ENCODE measurements around the gene MMP11. TPM values are rescaled to one million over a fixed set of nuclear protein-coding genes. Genes with fewer than 3 reads are reported as not detected.
A peak's percentile ranks its signal among the peaks of the same experiment; 100 is the strongest.

The MMP11 gene
- total and polyA plus RNA-seq, 2 experiments from 2014 or later: 5.3 to 17.4 TPM

DNA sequence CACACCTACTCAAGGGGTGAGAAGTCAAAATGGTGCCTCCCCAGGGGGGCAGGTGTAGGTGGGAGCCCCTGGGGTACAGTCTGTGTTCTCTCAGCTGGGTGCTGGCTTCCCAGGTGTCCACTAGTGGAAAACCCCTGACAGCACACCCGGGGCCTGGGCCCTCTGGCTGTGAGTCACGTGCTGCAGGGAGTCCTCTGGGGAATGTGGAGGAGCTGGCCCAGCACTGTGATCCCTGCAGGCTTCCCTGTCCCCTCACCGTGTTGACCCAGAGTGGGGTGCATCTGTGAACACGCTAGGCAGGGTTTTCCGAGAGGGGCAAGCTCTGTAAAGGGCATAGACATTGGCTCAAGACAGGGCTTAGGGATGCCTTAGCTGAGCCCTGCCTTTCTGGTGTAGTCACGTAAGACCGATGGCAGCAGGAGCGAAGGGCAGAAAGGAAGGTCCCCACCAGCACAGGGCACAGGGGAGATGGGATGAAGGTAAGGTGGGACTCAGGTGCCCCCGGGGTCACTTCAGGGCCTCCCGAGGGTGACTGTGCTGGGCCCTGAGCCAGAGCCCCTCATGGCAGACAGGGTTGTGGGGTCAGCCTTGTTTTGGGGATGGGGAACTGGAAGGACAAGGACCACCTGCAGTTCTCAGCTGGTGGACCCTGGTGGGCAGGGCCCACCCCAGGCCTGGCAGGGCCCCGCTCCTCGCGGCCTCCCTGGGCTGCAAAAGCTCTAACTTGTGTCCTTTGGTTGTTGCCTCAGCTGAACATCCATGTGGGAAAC, 52.0 kb downstream of the MMP11 start (continued):
- TF ChIP-seq, protein P1, sequence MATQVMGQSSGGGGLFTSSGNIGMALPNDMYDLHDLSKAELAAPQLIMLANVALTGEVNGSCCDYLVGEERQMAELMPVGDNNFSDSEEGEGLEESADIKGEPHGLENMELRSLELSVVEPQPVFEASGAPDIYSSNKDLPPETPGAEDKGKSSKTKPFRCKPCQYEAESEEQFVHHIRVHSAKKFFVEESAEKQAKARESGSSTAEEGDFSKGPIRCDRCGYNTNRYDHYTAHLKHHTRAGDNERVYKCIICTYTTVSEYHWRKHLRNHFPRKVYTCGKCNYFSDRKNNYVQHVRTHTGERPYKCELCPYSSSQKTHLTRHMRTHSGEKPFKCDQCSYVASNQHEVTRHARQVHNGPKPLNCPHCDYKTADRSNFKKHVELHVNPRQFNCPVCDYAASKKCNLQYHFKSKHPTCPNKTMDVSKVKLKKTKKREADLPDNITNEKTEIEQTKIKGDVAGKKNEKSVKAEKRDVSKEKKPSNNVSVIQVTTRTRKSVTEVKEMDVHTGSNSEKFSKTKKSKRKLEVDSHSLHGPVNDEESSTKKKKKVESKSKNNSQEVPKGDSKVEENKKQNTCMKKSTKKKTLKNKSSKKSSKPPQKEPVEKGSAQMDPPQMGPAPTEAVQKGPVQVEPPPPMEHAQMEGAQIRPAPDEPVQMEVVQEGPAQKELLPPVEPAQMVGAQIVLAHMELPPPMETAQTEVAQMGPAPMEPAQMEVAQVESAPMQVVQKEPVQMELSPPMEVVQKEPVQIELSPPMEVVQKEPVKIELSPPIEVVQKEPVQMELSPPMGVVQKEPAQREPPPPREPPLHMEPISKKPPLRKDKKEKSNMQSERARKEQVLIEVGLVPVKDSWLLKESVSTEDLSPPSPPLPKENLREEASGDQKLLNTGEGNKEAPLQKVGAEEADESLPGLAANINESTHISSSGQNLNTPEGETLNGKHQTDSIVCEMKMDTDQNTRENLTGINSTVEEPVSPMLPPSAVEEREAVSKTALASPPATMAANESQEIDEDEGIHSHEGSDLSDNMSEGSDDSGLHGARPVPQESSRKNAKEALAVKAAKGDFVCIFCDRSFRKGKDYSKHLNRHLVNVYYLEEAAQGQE (IDR thresholded peaks at IDR 0.05; ENCODE audit: unreplicated experiment): no peak
- TF ChIP-seq EZH2 (IDR thresholded peaks at IDR 0.05; ENCODE audit: low read depth, unreplicated experiment) (no peak), ZNF331 (CRISPR knock-in tag; IDR thresholded peaks at IDR 0.05; ENCODE audit: low read depth) (no peak)

DNA sequence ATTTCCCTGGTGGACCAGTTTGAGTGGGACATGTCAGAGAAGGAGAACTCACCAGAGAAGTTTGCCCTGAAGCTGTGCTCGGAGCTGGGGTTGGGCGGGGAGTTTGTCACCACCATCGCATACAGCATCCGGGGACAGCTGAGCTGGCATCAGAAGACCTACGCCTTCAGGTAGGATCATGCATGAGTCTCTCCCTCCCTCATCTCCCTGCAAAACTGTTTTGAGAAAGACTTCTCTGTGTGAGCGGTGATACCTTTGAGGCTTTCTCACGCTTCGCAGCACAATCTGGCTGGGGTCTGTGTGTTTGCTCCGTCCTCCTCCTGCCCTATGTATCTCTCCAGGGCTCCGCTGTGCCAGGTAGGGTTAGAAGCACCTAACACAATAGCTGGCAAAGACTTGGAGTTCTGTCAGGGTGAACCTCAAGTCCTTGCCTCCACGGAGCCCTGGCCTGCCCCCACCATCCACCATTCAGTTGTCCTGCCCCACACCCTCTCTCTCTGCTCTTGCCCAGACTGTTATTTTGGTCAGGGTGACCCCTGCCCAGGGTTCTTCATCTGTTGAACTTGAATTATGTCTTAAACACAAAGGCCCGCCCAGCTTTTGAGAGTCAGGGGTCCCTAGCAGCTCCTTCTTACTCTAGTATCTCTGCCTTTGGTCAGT, 52.7 kb downstream of the MMP11 start:
- peak overlapping the region; percentile 81; the same call in 1 of the 2 replicates for H3K27ac ChIP-seq (ENCODE audit: low read depth)
- Mint-ChIP-seq H3K4me1 (peaks cover 6% of the 10 kb centered on the region; the same call in 2 of the 3 replicates), H3K9me3 (no peaks in the 10 kb centered on the region; the same call in 2 of the 3 replicates), H3K27me3 (ENCODE audit: insufficient read depth, low read depth, poor library complexity) (peaks cover 18% of the 10 kb centered on the region), H3K27ac (peak overlapping the region; percentile 79), H3K36me3 (ENCODE audit: low read depth) (peaks cover 87% of the 10 kb centered on the region), H3K4me3 (no peak overlapping the region)
- H3K4me3 ChIP-seq: no peak overlapping the region
- H3K27me3 ChIP-seq (ENCODE audit: insufficient read depth): no peaks in the 10 kb centered on the region
- no peaks in the 10 kb centered on the region for H3K9me2 ChIP-seq (ENCODE audit: insufficient read depth)
- H2AFZ ChIP-seq: no peak overlapping the region
- peaks cover 14% of the 10 kb centered on the region; the same call in 1 of the 2 replicates for H3K36me3 ChIP-seq (ENCODE audit: insufficient read depth)
- H3K79me2 ChIP-seq (replicated peaks; ENCODE audit: insufficient read depth): no peaks in the 10 kb centered on the region
- no peaks in the 10 kb centered on the region for H3K4me1 ChIP-seq (ENCODE audit: insufficient read depth)
- H3F3A ChIP-seq (replicated peaks; ENCODE audit: low read depth): no peaks in the 10 kb centered on the region
- DNase-seq (ENCODE audit: low spot score) (no peak), ATAC-seq (no peak)
- no peaks in the 10 kb centered on the region for H4K20me1 ChIP-seq (replicated peaks; ENCODE audit: insufficient read depth)
- H3K4me2 ChIP-seq: no peak overlapping the region
- TF ChIP-seq, protein P1 (IDR thresholded peaks at IDR 0.05; ENCODE audit: unreplicated experiment): no peak
- TF ChIP-seq ZNF331 (CRISPR knock-in tag; IDR thresholded peaks at IDR 0.05; ENCODE audit: low read depth) (no peak), JUNB (IDR thresholded peaks at IDR 0.05; ENCODE audit: unreplicated experiment) (no peak), ZNF114 (CRISPR knock-in tag; IDR thresholded peaks at IDR 0.05) (no peak), EZH2 (IDR thresholded peaks at IDR 0.05; ENCODE audit: low read depth, unreplicated experiment) (no peak), POLR2AphosphoS5 (IDR thresholded peaks at IDR 0.05; ENCODE audit: low read depth) (no peak), CTCF (conservative IDR thresholded peaks at IDR 0.05; ENCODE audit: low read depth in 2 of 2) (no peak)
